Measurements from ENCODE around the gene ZNF135. TPM values are rescaled to one million over a fixed set of nuclear protein-coding genes. Genes with fewer than 3 reads are reported as not detected.

The ZNF135 gene
- total and polyA plus RNA-seq, 2 donors: 7.0 to 14.6 TPM

GRCh38 chr19:58056861-58057260 is 2.2 kb upstream of the ZNF135 start:
- 93% methylated on average over 8 of the region's 8 CpGs for WGBS
- Histone ChIP-seq H3K27ac (ENCODE audit: low read depth in 1 of 2, low read length in 1 of 2) (no peak overlapping the region), H3K4me1 (ENCODE audit: control insufficient read depth in 2 of 2, insufficient read depth in 2 of 2, low read length in 2 of 2) (peaks cover 0 to 4% of the 10 kb centered on the region in 2 donors), H3K9me3 (ENCODE audit: control insufficient read depth in 2 of 2, insufficient read depth in 1 of 2, low read length in 1 of 2) (peaks cover 26 to 92% of the 10 kb centered on the region in 2 donors), H3K27me3 (ENCODE audit: control insufficient read depth in 2 of 2, insufficient read depth in 1 of 2, low read length in 1 of 2) (no peaks in the 10 kb centered on the region), H3K4me3 (ENCODE audit: low read length in 2 of 2) (no peak overlapping the region), H3K36me3 (ENCODE audit: control insufficient read depth in 2 of 2, insufficient read depth in 2 of 2, low read length in 1 of 2) (no peaks in the 10 kb centered on the region)
- no peak for DNase-seq (ENCODE audit: low read depth in 6 of 9, low spot score in 9 of 9)

DNA sequence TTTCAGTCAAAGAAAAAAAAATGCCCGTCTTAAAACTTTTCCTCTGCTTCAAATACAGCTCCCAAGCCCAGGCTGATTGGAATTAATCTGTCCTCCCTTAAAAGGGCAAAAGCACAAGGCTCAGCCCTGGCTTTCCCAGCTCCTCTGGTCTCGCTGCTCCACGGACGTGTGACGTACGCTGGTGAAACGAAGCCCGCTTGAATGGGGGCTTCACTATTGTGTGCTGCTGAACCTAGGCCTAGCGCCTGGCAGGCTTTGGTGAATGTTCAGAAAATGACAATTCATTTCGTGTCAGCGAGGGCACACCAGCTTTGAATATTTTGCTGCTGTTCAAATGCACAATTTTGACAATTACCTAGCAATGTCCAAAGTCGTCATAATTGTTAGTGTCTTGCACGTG is 615 bp upstream of the ZNF135 start:
- Histone ChIP-seq H3K27ac (ENCODE audit: low read depth in 1 of 2, low read length in 1 of 2) (peak overlapping the region in 1 of 2 donors; percentile 77), H3K36me3 (ENCODE audit: control insufficient read depth in 2 of 2, insufficient read depth in 2 of 2, low read length in 1 of 2) (no peaks in the 10 kb centered on the region), H3K27me3 (ENCODE audit: control insufficient read depth in 2 of 2, insufficient read depth in 1 of 2, low read length in 1 of 2) (no peaks in the 10 kb centered on the region), H3K9me3 (ENCODE audit: control insufficient read depth in 2 of 2, insufficient read depth in 1 of 2, low read length in 1 of 2) (peaks cover 25 to 86% of the 10 kb centered on the region in 2 donors), H3K4me3 (ENCODE audit: low read length in 2 of 2) (peak overlapping the region in 1 of 2 donors; percentile 58), H3K4me1 (ENCODE audit: control insufficient read depth in 2 of 2, insufficient read depth in 2 of 2, low read length in 2 of 2) (peaks cover 0 to 4% of the 10 kb centered on the region in 2 donors)
- no peak for DNase-seq (ENCODE audit: low read depth in 6 of 9, low spot score in 9 of 9)
- 95% methylated on average over 13 of the region's 13 CpGs for WGBS

DNA sequence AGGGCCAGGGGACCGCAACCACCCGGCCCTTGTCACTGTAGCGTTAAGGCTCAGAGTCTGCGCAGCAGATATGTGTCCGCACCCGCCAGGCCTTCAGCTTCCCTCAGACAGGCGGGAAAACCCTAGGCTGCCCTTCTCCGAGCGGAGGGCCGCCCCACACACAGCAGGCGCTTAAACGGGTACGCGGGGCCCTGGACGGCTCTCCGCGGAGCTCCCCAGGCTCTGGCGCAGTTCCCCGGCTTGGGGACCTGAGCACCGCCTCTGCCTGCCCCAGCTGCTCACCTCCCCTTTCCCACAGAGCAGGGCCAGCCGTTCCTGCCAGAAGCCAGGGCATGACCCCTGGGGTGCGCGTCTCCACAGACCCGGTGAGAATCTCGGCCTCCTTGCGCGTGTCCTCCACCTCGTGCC is 593 bp downstream of the ZNF135 start:
- peaks cover 22 to 79% of the 10 kb centered on the region in 2 donors for H3K9me3 ChIP-seq (ENCODE audit: control insufficient read depth in 2 of 2, insufficient read depth in 1 of 2, low read length in 1 of 2)
- H3K36me3 ChIP-seq (ENCODE audit: control insufficient read depth in 2 of 2, insufficient read depth in 2 of 2, low read length in 1 of 2): peaks cover 4 to 12% of the 10 kb centered on the region in 2 donors
- peak overlapping the region; percentile 58 to 69 for H3K4me3 ChIP-seq (ENCODE audit: low read length in 2 of 2)
- peak overlapping the region; percentile 75 to 94 for H3K27ac ChIP-seq (ENCODE audit: low read depth in 1 of 2, low read length in 1 of 2)
- 22% methylated on average over 28 of the region's 28 CpGs for WGBS
- H3K27me3 ChIP-seq (ENCODE audit: control insufficient read depth in 2 of 2, insufficient read depth in 1 of 2, low read length in 1 of 2): no peaks in the 10 kb centered on the region
- H3K4me1 ChIP-seq (ENCODE audit: control insufficient read depth in 2 of 2, insufficient read depth in 2 of 2, low read length in 2 of 2): peaks cover 0 to 4% of the 10 kb centered on the region in 2 donors
- peak in 1 of 9 donors; percentile 1 for DNase-seq (ENCODE audit: low read depth in 6 of 9, low spot score in 9 of 9)

GRCh38 chr19:58060231-58060630 is 1.1 kb downstream of the ZNF135 start:
- WGBS: 78% methylated on average over 24 of the region's 24 CpGs
- Histone ChIP-seq H3K4me3 (ENCODE audit: low read length in 2 of 2) (peak overlapping the region; percentile 58 to 69), H3K27ac (ENCODE audit: low read depth in 1 of 2, low read length in 1 of 2) (no peak overlapping the region), H3K4me1 (ENCODE audit: control insufficient read depth in 2 of 2, insufficient read depth in 2 of 2, low read length in 2 of 2) (peaks cover 0 to 4% of the 10 kb centered on the region in 2 donors), H3K9me3 (ENCODE audit: control insufficient read depth in 2 of 2, insufficient read depth in 1 of 2, low read length in 1 of 2) (peaks cover 22 to 76% of the 10 kb centered on the region in 2 donors), H3K27me3 (ENCODE audit: control insufficient read depth in 2 of 2, insufficient read depth in 1 of 2, low read length in 1 of 2) (no peaks in the 10 kb centered on the region), H3K36me3 (ENCODE audit: control insufficient read depth in 2 of 2, insufficient read depth in 2 of 2, low read length in 1 of 2) (peaks cover 4 to 16% of the 10 kb centered on the region in 2 donors)
- DNase-seq (ENCODE audit: low read depth in 6 of 9, low spot score in 9 of 9): no peak

DNA sequence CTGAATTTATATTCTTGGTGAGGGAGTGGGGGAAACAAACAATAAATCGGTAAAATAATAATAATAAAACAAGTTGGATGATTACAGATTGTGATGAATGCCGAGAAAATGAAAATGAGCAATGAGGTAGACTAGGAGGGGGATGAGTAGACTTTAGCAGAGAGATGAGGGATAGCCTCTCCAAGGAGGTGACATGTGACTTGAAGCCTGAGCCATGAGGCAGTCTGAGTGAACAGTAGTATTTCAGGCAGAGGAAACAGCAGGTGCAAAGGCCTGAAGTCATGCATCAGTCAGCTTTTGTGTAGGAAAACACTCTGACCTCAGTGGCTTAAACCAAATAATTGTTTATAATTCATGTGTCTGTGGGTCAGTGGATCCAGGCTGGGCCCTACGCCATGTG is 4.6 kb downstream of the ZNF135 start:
- H3K4me1 ChIP-seq (ENCODE audit: control insufficient read depth in 2 of 2, insufficient read depth in 2 of 2, low read length in 2 of 2): peaks cover 0 to 2% of the 10 kb centered on the region in 2 donors
- H3K27ac ChIP-seq (ENCODE audit: low read depth in 1 of 2, low read length in 1 of 2): no peak overlapping the region
- H3K36me3 ChIP-seq (ENCODE audit: control insufficient read depth in 2 of 2, insufficient read depth in 2 of 2, low read length in 1 of 2): peaks cover 16 to 34% of the 10 kb centered on the region in 2 donors
- H3K27me3 ChIP-seq (ENCODE audit: control insufficient read depth in 2 of 2, insufficient read depth in 1 of 2, low read length in 1 of 2): no peaks in the 10 kb centered on the region
- no peak for DNase-seq (ENCODE audit: low read depth in 6 of 9, low spot score in 9 of 9)
- H3K9me3 ChIP-seq (ENCODE audit: control insufficient read depth in 2 of 2, insufficient read depth in 1 of 2, low read length in 1 of 2): peaks cover 27 to 74% of the 10 kb centered on the region in 2 donors
- H3K4me3 ChIP-seq (ENCODE audit: low read length in 2 of 2): no peak overlapping the region
- 99% methylated on average over 3 of the region's 3 CpGs for WGBS

DNA sequence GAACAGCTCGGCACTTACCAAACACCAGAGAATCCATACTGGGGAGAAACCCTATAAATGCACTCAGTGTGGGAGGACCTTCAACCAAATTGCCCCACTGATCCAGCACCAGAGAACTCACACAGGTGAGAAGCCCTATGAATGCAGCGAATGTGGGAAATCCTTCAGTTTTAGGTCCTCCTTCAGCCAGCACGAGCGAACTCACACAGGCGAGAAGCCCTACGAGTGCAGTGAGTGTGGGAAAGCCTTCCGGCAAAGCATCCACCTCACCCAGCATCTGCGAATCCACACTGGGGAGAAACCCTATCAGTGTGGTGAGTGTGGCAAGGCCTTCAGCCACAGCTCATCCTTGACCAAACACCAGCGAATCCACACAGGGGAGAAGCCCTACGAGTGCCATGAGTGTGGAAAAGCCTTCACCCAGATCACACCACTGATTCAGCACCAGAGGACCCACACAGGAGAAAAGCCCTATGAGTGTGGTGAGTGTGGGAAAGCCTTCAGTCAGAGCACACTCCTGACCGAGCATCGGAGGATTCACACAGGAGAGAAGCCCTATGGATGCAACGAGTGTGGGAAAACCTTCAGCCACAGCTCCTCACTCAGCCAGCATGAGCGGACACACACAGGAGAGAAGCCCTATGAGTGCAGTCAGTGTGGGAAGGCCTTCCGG is 8.3 kb downstream of the ZNF135 start:
- no peak overlapping the region for H3K4me3 ChIP-seq (ENCODE audit: low read length in 2 of 2)
- WGBS: 98% methylated on average over 15 of the region's 15 CpGs
- H3K36me3 ChIP-seq (ENCODE audit: control insufficient read depth in 2 of 2, insufficient read depth in 2 of 2, low read length in 1 of 2): peaks cover 16 to 34% of the 10 kb centered on the region in 2 donors
- no peak for DNase-seq (ENCODE audit: low read depth in 6 of 9, low spot score in 9 of 9)
- H3K9me3 ChIP-seq (ENCODE audit: control insufficient read depth in 2 of 2, insufficient read depth in 1 of 2, low read length in 1 of 2): peaks cover 19 to 66% of the 10 kb centered on the region in 2 donors
- H3K27ac ChIP-seq (ENCODE audit: low read depth in 1 of 2, low read length in 1 of 2): no peak overlapping the region
- H3K4me1 ChIP-seq (ENCODE audit: control insufficient read depth in 2 of 2, insufficient read depth in 2 of 2, low read length in 2 of 2): no peaks in the 10 kb centered on the region
- no peaks in the 10 kb centered on the region for H3K27me3 ChIP-seq (ENCODE audit: control insufficient read depth in 2 of 2, insufficient read depth in 1 of 2, low read length in 1 of 2)

DNA sequence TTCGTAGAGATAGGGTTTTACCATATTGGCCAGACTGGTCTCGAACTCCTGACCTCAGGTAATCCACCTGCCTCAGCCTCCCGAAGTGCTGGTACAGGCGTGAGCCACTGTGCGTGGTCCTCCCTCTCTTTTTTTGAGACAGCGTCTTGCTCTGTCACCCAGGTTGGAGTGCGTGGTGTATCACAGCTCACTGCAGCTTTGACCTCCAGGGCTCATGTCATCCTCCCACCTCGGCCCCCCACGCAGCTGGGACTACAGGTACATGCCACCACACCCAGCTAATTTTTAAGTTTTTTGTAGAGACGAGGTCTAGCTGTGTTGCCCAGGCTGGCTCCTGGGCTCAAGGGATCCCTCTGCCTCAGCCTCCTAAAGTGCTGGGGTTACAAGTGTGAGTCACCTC is 20.7 kb downstream of the ZNF135 start:
- H3K4me1 ChIP-seq (ENCODE audit: control insufficient read depth in 2 of 2, insufficient read depth in 2 of 2, low read length in 2 of 2): no peaks in the 10 kb centered on the region
- peaks cover 2 to 7% of the 10 kb centered on the region in 2 donors for H3K36me3 ChIP-seq (ENCODE audit: control insufficient read depth in 2 of 2, insufficient read depth in 2 of 2, low read length in 1 of 2)
- no peak overlapping the region for H3K4me3 ChIP-seq (ENCODE audit: low read length in 2 of 2)
- 97% methylated on average over 10 of the region's 10 CpGs for WGBS
- H3K27ac ChIP-seq (ENCODE audit: low read depth in 1 of 2, low read length in 1 of 2): no peak overlapping the region
- H3K9me3 ChIP-seq (ENCODE audit: control insufficient read depth in 2 of 2, insufficient read depth in 1 of 2, low read length in 1 of 2): peaks cover 10 to 59% of the 10 kb centered on the region in 2 donors
- no peak for DNase-seq (ENCODE audit: low read depth in 6 of 9, low spot score in 9 of 9)
- H3K27me3 ChIP-seq (ENCODE audit: control insufficient read depth in 2 of 2, insufficient read depth in 1 of 2, low read length in 1 of 2): no peaks in the 10 kb centered on the region

DNA sequence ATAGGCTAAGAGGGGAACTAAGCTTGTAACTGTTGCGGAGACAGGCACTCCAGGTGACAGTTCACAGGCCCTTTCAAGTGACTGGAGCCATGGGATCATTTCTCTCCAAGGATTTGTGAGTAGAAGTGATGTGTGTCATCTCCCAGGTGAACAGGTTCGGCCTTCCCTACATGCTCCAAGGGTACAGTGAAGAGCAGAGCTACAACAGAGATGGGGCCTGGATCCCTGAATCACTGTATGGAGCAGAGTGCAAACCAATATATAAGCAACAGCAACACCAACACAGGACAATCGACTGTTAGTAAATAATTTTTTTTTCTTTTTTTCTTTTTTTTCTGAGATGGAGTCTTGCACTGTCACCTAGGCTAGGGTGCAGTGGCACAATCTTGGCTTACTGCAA is 23.9 kb downstream of the ZNF135 start:
- H3K36me3 ChIP-seq (ENCODE audit: control insufficient read depth in 2 of 2, insufficient read depth in 2 of 2, low read length in 1 of 2): peaks cover 2 to 34% of the 10 kb centered on the region in 2 donors
- H3K4me1 ChIP-seq (ENCODE audit: control insufficient read depth in 2 of 2, insufficient read depth in 2 of 2, low read length in 2 of 2): no peaks in the 10 kb centered on the region

GRCh38 chr19:58084596-58085347 is 25.7 kb downstream of the ZNF135 start:
- H3K36me3 ChIP-seq (ENCODE audit: control insufficient read depth in 2 of 2, insufficient read depth in 2 of 2, low read length in 1 of 2): peaks cover 2 to 36% of the 10 kb centered on the region in 2 donors
- H3K27me3 ChIP-seq (ENCODE audit: control insufficient read depth in 2 of 2, insufficient read depth in 1 of 2, low read length in 1 of 2): no peaks in the 10 kb centered on the region
- DNase-seq (ENCODE audit: low read depth in 6 of 9, low spot score in 9 of 9): no peak
- WGBS: 98% methylated on average over 69 of the region's 69 CpGs
- no peaks in the 10 kb centered on the region for H3K4me1 ChIP-seq (ENCODE audit: control insufficient read depth in 2 of 2, insufficient read depth in 2 of 2, low read length in 2 of 2)
- H3K4me3 ChIP-seq (ENCODE audit: low read length in 2 of 2): no peak overlapping the region
- H3K9me3 ChIP-seq (ENCODE audit: control insufficient read depth in 2 of 2, insufficient read depth in 1 of 2, low read length in 1 of 2): peaks cover 31 to 75% of the 10 kb centered on the region in 2 donors
- no peak overlapping the region for H3K27ac ChIP-seq (ENCODE audit: low read depth in 1 of 2, low read length in 1 of 2)

More for the DNA sequence above, 23.9 kb downstream of the ZNF135 start:
- Histone ChIP-seq H3K27me3 (ENCODE audit: control insufficient read depth in 2 of 2, insufficient read depth in 1 of 2, low read length in 1 of 2) (no peaks in the 10 kb centered on the region), H3K4me3 (ENCODE audit: low read length in 2 of 2) (no peak overlapping the region), H3K9me3 (ENCODE audit: control insufficient read depth in 2 of 2, insufficient read depth in 1 of 2, low read length in 1 of 2) (peaks cover 25 to 76% of the 10 kb centered on the region in 2 donors), H3K27ac (ENCODE audit: low read depth in 1 of 2, low read length in 1 of 2) (no peak overlapping the region)
- 97% methylated on average over 3 of the region's 3 CpGs for WGBS
- DNase-seq (ENCODE audit: low read depth in 6 of 9, low spot score in 9 of 9): no peak

Measured in thymus (tissue), 11 donors.